Neural progenitor cell (in vitro differentiated cells): ENCODE data around the gene ARPC5L.

Experiments used
- EZH2 ChIP-seq: fragments of 200-600 bp; sonication (generic); IDR thresholded peaks from 2 replicates; pipeline ENCODE4 v1.6.1; 2017; ENCODE audit warnings: antibody characterized with exemption, mild to moderate bottlenecking, moderate library complexity
- EZH2phosphoT487 ChIP-seq: fragments of 200-600 bp; sonication (generic); IDR thresholded peaks from 2 replicates; pipeline ENCODE4 v1.6.1; 2017; ENCODE audit warnings: antibody characterized with exemption
- TF ChIP-seq, protein P1 (sequence below): fragments of 200-600 bp; sonication (generic); IDR thresholded peaks from 2 replicates; pipeline ENCODE4 v1.5.1; 2017; ENCODE audit warnings: antibody characterized with exemption, mild to moderate bottlenecking

DNA sequence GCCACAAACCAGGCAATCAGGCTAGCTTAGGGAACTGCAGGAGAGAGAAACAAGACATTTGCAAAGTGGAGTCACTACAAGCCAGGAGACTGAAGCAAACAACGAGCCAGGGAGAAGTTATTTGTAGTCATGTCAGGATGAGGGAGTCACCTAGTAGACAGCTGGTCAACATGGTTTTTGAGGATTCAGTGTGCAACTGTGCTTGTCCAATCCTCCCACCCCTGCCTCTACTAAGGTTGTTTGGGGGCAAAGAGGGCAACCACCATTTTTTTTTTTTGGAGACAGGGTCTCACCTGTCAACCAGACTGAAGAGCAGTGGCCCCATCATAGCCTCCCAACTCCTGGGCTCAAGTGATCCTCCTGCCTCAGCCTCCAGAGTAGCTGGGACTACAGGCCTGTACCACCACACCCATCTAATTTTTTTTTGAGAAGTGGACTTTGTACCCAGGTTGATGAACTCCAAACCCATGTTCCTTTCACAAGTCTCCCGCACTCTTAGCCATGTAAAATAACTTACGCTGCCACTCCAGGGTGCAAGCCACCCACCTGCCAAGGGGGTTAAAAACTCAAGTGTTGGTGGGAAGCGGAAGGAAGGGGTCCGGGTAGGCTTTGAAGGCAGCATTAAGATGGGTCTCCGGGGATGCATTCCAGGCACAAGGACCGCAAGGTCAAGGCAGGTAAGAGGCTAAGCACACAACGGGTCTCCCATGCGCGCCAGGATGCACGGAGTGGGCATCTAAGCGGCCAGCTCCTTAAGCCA is 1.2 kb upstream of the ARPC5L start:
- TF ChIP-seq, protein P1, sequence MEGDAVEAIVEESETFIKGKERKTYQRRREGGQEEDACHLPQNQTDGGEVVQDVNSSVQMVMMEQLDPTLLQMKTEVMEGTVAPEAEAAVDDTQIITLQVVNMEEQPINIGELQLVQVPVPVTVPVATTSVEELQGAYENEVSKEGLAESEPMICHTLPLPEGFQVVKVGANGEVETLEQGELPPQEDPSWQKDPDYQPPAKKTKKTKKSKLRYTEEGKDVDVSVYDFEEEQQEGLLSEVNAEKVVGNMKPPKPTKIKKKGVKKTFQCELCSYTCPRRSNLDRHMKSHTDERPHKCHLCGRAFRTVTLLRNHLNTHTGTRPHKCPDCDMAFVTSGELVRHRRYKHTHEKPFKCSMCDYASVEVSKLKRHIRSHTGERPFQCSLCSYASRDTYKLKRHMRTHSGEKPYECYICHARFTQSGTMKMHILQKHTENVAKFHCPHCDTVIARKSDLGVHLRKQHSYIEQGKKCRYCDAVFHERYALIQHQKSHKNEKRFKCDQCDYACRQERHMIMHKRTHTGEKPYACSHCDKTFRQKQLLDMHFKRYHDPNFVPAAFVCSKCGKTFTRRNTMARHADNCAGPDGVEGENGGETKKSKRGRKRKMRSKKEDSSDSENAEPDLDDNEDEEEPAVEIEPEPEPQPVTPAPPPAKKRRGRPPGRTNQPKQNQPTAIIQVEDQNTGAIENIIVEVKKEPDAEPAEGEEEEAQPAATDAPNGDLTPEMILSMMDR = no peak
- TF ChIP-seq EZH2phosphoT487 = no peak
- TF ChIP-seq EZH2 = no peak
